Non-pigmented ciliary epithelial cell (primary cell): ENCODE data around the gene CNOT4.

Experiments
- DNase-seq: peaks from one replicate; pipeline ENCODE4 v3.0.0-alpha.2; 2010; ENCODE audit warnings: low read depth

The CNOT4 gene, protein sequence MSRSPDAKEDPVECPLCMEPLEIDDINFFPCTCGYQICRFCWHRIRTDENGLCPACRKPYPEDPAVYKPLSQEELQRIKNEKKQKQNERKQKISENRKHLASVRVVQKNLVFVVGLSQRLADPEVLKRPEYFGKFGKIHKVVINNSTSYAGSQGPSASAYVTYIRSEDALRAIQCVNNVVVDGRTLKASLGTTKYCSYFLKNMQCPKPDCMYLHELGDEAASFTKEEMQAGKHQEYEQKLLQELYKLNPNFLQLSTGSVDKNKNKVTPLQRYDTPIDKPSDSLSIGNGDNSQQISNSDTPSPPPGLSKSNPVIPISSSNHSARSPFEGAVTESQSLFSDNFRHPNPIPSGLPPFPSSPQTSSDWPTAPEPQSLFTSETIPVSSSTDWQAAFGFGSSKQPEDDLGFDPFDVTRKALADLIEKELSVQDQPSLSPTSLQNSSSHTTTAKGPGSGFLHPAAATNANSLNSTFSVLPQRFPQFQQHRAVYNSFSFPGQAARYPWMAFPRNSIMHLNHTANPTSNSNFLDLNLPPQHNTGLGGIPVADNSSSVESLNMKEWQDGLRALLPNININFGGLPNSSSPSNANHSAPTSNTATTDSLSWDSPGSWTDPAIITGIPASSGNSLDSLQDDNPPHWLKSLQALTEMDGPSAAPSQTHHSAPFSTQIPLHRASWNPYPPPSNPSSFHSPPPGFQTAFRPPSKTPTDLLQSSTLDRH

DNA sequence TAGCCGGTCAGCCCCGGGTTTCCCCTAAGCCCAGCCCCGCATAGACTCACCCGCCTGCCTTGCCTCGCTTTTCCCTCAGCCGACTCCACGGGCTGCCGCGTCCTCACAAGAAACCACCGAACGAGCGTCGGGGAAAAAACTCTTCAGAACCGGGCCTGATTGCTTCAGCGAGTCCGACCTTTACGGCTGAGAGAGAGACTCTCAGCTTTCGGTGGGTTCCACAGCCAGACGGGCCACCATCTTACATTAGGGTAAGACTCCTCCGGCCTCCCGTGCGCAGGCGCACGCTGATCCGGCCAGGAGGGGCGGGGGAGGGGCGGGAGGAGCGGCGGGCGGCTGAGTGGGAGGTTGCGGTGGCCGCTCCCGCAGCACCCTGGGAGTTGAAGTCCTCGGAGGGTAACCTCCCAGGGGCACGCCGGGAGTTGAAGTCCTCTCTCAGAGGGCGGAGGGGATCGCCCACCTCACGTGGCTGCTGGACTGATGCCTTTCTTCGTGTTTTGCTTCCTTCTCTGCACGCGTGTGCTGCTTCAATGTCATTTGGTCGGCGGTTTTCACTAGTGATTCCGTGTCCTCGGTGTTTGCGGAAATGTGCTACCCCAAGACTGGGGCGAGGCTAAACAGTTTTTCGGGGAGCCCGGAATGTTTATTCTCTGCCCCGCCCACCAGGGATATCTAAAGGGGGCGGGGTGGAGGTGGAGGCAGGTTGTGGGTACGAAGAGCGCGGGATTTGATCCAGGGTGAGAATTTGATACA, at the start of gene CNOT4:
TSS of gene CNOT4 (minus strand) at position 264 of the 753 bp plus-strand sequence. CDS start 71,771 bp downstream, outside the sequence.
- peak; percentile 79 for DNase-seq

DNA sequence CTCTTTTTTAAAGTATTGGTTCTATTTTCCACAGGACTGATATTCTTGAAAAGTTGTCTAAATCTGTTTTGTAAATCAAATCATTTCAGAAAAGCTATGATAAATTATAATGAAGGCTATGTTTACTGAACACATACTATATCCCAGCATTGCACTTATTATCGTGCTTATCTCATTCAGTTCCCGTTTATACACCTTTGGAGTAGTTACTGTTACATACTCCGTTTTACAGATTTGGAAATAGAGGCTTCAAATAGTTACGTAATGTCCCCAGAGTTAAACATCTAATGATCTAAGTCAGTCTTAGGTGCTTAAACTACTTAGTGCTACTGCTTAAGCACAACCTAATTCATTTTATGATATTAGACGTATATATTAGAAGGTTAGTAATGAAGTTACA, 49.0 kb upstream of the CNOT4 start:
- no peak for DNase-seq

DNA sequence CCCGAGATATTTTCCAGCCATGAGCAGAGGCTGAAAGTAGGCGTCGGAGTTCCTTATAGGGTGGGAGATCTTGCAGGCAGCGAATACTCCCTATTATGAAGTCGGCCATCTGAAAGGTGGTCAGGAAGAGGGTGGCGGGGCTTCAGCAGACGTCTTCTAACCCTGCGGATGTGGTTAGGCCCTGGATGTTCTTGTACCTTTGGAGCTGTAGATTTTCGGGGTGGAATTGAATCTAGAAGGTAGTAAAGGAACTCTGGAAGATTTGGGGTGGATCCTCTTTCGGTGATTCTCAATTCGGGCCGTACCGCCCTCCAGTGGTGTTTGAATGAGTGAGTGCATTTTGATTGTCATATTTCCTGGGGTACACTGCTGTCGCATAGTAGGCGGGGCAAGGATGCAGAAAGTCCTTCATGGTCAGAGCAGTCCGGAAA, 48.5 kb upstream of the CNOT4 start:
- DNase-seq, result no peak

DNA sequence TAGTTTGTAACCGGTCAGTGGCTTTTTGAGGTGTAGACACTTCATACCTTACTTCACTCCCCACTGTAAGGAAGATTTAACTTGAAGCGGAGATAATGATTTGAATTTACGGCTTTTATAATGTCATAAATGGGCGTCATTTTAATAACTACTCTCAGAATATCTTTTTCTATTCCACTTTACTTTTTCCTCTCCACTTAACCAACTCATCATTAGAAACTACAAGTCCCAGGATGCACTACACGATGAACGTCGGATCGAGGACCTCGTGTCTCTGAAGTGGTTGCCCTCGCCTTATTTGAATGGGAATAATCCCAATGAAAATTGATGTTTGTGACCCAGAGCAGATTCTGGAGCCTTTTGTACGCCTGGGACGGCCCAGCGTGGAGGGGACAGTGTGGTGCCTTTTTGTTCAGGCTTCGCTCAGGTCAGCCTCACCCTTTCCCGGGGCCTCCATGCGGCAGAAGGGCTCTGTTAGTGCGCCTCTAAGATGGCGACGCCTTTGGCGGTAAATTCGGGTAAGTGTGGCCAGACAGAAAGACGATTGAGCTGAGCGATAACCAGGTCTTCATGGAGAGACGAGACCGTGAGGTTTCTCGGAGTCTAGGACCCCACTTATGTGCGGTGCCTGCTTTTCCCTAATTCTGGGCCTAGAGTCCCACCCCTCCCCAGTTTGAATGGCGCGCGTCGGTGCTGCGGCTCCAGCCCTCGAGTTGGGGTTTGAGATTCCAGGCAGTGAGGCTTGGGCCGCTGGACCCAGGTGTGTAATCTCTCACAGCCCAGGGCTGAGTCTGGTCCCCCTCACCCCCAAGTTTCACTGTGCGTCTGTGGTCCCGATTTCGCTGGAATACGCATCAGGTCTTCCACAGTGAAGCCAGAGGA, 47.8 kb upstream of the CNOT4 start, which contains the start of gene NUP205:
TSS of gene NUP205 (plus strand) at position 463 of the 882 bp plus-strand sequence. CDS start at position 491, 28 bp downstream.
- DNase-seq, result peak; percentile 49

DNA sequence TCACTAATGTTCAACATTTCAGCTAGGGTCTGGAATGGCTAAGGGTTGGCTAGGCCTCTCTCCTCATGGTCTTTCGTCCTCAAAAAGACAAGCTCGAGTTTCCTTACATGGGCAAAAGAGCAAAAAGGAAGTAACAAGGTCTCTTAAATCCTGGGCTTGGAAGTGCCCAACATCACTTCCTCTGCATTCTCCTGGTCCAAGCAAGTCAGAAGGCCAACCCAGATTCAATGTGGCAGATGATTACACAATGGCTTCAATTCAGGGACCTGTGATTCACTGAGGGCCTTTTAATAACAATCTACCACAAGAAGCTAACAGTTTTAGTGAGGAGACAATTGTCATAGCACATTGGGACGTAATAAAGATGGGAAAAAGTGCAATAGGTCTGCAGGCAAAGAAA, 43.4 kb upstream of the CNOT4 start:
- DNase-seq, result no peak

DNA sequence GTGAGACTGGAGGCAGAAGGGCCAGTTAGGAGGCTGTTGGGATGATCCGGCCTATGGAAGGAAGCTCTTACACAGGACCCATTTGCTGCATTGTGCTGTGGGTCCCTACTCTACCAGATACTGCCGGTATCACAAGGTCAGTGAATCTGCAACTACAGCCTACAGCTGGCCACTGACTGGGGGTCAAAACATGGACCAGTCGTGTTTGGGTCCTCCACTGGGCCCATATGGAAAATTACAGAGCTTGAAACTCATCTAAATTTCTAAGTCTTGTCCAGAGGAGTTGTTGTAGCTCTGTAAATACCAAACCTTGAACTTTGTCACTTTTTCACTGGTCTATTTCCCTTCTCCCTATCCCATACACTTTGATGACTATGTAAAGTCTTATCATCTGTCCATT, 42.2 kb upstream of the CNOT4 start:
- DNase-seq, result no peak

DNA sequence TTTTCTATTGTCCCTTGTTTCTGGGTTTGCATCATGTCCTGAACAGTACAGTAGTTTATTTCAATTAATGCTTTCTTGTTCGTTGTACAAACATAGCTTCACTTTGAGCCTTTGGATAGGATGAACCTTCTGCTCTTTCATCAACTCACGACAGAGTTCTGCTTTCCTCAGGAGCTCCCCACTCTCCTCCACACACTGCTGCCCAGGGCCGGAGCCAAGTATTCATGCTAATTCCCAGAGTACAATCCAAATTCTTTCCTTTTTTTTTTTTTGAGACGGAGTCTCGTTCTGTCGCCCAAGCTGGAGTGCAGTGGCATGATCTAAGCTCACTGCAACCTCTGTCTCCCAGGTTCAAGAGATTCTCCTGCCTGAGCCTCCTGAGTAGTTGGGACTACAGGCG, 40.3 kb upstream of the CNOT4 start:
- DNase-seq, result no peak

DNA sequence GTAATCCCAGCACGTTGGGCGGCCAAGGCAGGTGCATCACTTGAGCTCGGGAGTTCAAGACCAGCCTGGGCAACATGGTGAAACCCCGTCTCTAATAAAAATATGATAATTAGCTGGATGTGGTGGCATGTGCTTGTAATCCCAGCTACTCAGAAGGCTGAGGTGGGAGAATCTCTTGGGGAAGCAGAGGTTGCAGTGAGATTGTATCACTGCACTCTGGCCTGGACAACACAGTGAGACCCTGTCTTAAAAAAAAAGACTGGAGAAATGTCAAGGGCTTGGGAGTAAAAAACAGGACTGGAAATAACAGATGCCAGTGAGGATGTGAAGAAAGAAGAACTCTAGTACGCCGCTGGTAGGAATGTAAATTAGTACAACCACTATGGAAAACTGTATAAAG, 31.1 kb upstream of the CNOT4 start:
- no peak for DNase-seq

DNA sequence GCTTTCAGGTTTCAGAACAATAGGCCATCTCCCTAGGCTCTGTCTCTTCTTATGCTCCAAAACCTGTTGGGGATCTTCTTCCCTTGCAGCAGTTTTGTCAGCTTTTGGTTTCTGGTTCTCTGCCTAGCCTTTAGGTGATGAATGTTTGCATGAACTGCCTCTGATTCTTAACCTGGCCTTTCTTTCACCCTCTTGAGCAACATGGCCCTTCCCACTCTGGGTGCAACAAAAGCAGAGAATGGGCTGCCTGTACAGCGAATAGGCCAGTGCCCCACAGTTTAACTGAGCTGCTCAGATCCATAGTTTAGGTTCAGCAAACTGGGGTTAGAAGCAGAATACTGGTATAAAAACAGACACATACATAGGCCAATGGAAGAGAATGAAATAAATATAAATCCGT, 29.7 kb upstream of the CNOT4 start:
- DNase-seq, result no peak

DNA sequence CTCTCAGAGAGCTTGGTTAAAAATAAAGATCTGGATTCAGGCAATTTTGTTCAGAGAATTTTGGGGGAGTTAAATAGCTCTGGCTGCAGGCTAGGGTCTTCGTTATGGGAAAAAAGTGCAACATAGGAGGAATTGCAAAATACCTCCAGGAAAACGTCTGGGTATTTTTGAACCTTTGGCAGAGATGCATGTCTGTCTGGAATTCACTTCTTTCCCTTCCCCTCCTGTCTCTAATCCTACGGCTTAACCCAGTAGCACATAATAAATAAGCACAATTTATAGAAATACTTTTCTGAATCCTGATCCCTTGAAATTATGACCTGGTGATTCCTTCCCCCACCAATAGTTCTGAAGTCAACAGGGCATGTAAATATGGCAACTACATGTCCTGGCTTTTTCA, 28.5 kb upstream of the CNOT4 start:
- DNase-seq, result no peak

DNA sequence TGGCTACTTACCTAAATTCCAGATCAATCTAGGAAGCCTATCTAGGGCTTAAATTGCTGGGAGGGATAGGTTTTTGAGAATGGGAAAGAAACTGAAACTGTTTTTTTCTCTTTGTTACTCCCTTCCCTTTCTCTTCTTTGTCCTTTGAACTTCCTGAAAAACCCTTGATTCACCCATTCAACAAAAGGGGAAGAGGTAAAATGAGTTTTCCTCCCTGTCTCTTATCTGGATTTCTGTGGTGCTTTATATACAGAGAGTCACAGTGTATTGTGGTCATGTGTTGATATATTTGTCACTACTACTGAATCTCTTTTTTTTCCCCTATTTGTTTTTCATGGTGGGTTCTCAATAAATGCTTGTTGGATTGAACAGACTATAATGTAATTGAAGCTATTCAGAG, 28.0 kb upstream of the CNOT4 start:
- DNase-seq, result no peak

DNA sequence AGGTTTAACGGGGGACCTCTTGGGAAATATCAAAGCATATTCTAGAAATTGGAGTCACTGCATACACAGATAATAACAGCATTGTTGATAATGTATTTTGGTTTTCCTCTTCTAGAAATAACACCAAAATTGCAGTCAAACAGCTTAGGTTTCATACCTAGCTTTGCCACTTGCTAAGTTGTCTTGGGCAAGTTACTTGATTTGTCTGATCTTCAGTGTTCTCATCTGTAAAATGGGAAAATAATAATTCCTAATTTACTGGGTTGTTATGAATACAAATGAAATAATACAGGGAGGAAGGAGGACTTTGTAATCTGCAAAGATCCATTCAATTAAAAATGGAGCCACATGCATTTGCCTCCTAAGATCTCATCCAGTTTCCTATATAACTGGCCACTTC, 27.6 kb upstream of the CNOT4 start:
- DNase-seq, result no peak

DNA sequence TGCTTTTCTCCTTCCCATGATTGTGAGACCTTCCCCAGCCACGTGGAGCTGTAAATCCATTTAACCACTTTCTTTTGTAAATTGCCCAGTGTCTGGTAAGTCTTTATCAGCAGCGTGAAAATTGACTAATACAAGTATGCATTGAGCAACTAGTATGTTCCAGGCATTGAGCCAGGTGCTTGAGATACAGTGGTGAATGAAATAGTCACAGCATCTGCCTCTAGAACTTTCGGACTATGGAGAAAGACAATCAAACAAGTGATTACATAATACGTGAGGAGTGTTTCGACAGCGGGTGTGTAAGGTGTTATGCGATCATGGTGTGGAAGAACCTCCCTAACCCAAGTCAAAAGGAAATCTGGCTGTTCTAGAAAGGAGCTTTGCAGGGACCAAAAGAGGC, 26.2 kb upstream of the CNOT4 start:
- DNase-seq, result no peak

DNA sequence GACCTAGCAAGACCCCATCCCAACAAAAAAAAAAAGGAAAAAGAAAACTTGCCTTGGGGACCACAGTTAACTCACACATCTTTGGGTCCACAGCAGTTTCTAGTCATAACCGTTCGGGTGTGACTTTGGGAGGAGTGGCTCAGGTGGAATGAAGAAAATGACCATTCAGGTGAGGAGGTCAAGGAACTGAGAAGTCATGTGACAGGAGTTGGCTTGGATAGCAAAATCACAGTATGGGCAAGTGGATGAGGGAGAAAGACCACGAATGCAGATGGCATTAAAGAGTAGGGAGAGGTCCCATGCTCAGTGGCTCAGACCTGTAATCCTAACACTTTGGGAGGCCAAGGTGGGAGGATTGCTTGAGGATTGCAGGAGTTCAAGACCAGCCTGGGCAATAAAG, 17.1 kb upstream of the CNOT4 start:
- DNase-seq, result no peak

DNA sequence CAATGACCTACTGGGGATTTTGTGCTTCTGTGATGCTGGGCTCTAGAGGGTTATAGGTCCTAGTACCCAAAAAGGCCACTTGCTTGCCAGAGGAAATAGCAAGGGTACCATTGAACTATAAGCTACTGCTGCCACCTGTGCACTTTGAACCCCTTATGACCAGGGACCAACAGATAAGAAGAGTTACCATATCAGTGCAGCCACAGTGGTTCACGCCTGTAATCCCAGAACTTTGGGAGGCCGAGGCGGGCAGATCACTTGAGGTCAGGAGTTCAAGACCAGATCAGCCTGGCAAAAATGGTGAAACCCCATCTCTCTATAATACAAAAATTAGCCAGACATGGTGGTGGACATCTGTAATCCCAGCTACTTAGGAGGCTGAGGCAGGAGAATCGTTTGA, 15.5 kb upstream of the CNOT4 start:
- DNase-seq, result no peak

DNA sequence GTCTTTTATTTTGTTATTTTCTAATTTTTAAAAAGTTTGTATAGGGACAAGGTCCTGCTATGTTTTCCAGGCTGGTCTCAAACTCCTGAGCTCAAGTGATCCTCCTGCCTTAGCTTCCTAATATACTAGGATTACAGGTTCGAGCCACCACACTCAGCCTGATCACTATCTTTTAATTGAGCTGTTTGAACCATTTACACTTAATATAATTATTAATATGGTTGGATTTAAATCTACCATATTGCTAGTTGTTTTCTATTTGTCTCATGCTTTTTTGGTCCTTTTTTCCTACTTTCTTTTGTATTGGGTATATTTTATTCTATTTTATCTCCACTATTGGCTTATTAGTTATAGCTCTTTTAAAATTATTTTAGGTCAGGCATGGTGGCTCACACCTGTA, 13.2 kb upstream of the CNOT4 start:
- no peak for DNase-seq

DNA sequence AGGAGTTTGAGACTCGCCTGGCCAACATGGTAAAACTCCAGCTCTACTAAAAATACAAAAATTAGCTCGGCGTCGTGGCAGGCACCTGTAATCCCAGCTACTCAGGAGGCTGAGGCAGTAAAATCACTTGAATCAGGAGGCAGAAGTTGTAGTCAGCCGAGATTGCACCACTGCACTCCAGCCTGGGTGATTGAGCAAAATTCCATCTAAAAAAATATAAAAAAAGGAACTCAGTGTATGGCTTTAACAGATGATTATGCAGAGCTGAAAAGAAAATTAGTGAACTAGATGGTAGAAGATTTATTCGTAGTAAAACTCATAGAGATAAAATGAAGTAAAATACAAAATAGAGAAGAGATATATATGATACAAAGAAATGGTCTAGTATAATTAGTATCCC, 12.6 kb upstream of the CNOT4 start:
- DNase-seq, result no peak

DNA sequence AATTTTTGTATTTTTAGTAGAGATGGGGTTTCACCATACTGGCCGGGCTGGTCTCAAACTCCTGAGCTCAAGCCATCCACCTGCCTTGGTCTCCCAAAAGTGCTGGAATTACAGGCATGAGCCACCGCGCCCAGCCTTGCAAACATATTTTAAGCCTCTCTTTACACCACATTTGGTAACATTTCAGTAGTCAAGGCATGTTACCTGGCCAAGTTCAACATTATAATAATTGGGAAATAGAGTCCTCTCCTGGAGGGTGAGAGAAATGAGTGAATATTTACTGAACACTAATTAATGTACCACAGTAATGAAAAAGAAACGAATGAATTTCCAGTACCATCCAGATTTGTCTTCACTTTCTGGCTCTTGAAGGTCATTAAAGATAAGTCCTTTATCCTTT, 10.0 kb upstream of the CNOT4 start:
- DNase-seq, result no peak

DNA sequence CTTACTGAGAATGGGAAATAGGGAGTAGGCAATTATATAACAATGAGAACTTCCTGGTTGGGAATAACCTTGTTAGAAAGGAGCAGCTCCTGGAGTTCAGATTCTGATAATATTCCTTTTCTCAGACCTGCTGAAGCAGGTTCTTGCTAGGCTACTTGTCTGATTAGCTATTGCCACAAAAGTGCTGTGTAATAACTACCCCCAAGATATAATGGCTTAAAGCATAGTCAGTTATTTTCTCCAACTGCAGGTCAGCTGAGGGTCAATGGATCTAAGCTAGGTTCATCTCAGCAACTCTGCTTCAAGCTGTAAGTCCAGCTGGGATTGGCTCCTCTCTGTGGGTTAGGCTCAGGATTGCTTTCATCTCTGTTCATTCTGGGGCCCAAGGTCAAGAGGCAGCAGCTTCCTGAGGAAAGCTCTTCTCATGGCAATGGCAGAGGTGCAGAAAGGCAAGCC, 9.4 kb upstream of the CNOT4 start:
- DNase-seq, result no peak

DNA sequence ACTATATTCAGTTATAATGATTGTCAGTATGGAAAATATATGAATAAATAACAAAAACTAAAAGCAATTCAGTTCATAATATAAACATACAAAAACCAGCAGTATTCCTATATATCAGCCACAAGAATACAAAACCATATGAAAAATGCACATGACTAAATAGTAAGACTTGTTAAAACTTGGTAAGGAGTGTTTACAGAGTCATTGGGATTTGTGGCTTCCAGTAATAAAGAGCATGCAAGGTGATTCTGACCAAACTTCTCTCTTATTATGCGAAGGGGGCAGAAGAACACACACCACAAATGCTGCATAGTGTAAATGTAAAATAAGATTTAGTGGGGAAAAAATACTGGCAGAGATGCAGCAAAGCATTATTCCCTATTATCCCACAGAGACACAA, 8.8 kb upstream of the CNOT4 start:
- DNase-seq, result no peak

DNA sequence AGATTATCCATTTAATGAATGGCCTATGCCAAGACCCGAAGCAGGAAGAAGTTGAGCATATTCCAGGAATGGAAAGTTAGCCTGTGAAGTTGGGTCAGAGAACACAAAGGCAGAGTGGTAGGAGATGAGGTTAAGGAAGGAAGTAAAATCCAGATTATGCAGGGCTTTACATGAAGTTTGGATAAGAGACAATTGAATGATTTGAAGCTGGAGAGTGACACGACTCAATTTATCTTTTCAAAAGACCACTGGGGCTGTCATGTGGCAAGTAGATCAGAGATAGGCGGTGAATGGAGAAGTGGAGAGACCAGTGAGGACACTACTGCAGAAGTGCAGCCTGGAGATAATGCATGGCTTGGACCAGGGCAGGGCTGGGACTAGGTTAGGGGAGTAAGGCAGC, 7.2 kb upstream of the CNOT4 start:
- no peak for DNase-seq

DNA sequence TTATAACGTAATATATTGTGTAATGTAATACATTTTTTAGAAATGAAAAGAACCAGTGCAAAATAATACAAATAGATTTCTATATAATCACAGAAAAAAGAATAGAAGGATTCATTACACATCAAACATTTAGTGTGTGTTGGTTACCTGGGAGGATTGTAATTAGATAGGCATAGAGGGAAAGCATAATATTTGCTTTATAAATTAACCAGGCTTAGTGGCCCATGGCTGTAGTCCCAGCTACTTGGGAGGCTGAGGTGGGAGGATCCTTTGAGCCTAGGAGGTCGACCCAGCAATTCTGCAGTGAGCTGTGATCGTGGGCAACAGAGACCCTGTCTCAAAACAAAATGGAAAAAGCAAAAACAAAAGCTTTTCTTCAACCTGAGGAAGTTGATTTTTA, 5.0 kb upstream of the CNOT4 start:
- no peak for DNase-seq
